MM.1S (cell line): Measurements from ENCODE around the gene DLGAP1.

Source experiments
- DNase-seq: peaks from one replicate; pipeline ENCODE4 v3.0.0-alpha.2; 2015
- H2AFZ ChIP-seq: fragments of 300-600 bp; sonication (generic); 2 replicates; pipeline ENCODE4 v1.6.0; 2016; ENCODE audit warnings: antibody characterized with exemption, low read length
- H3F3A ChIP-seq: fragments of 300-600 bp; sonication (generic); 2 replicates; pipeline ENCODE4 v1.6.1; 2016; ENCODE audit warnings: mild to moderate bottlenecking, antibody characterized with exemption, low read length, moderate library complexity, mixed read lengths; ENCODE audit not compliant: insufficient read depth
- H3K27ac ChIP-seq: fragments of 300-600 bp; sonication (generic); 2 replicates; pipeline ENCODE4 v1.5.1; 2016; ENCODE audit warnings: mild to moderate bottlenecking, low read length
- H3K27me3 ChIP-seq: fragments of 300-600 bp; sonication (generic); replicated peaks from 2 replicates; pipeline ENCODE4 v1.6.0; 2016; ENCODE audit warnings: low read length; ENCODE audit not compliant: insufficient read depth
- H3K36me3 ChIP-seq: fragments of 300-600 bp; sonication (generic); replicated peaks from 2 replicates; pipeline ENCODE4 v1.6.1; 2016; ENCODE audit warnings: mild to moderate bottlenecking, low read length, mixed read lengths; ENCODE audit not compliant: insufficient read depth
- H3K4me1 ChIP-seq: fragments of 300-600 bp; sonication (generic); 2 replicates; pipeline ENCODE4 v1.6.1; 2016; ENCODE audit warnings: low read length, mixed read lengths
- H3K4me2 ChIP-seq: fragments of 300-600 bp; sonication (generic); 2 replicates; pipeline ENCODE4 v1.6.0; 2016; ENCODE audit warnings: low read depth, low read length
- H3K4me3 ChIP-seq: fragments of 300-600 bp; sonication (generic); 2 replicates; pipeline ENCODE4 v1.5.1; 2016; ENCODE audit warnings: low read length, mixed read lengths
- H3K79me2 ChIP-seq: fragments of 300-600 bp; sonication (generic); 2 replicates; pipeline ENCODE4 v1.6.1; 2016; ENCODE audit warnings: mixed run types, low read length, mixed read lengths
- H3K9ac ChIP-seq: fragments of 300-600 bp; sonication (generic); 2 replicates; pipeline ENCODE4 v1.6.1; 2016; ENCODE audit warnings: low read length, mixed read lengths
- H3K9me2 ChIP-seq: fragments of 300-600 bp; sonication (generic); replicated peaks from 2 replicates; pipeline ENCODE4 v1.6.1; 2016; ENCODE audit warnings: mild to moderate bottlenecking, low read length, mixed read lengths; ENCODE audit not compliant: insufficient read depth
- H3K9me3 ChIP-seq: fragments of 300-600 bp; sonication (generic); replicated peaks from 2 replicates; pipeline ENCODE4 v1.6.1; 2016; ENCODE audit warnings: mild to moderate bottlenecking, low read length, mixed read lengths; ENCODE audit not compliant: insufficient read depth
- H4K20me1 ChIP-seq: fragments of 300-600 bp; sonication (generic); 2 replicates; pipeline ENCODE4 v1.6.1; 2016; ENCODE audit warnings: mild to moderate bottlenecking, low read length, moderate library complexity, mixed read lengths; ENCODE audit not compliant: insufficient read depth
- CTCF ChIP-seq: fragments of 300-600 bp; sonication (generic); IDR thresholded peaks from 2 replicates; pipeline ENCODE4 v1.5.1; 2016; ENCODE audit warnings: antibody characterized with exemption, low read length, mixed read lengths
- EZH2 ChIP-seq: fragments of 300-600 bp; sonication (generic); optimal IDR thresholded peaks from 2 replicates; pipeline ENCODE3; 2017; ENCODE audit warnings: low read depth, mild to moderate bottlenecking, antibody characterized with exemption, low read length, mixed read lengths
- EZH2phosphoT487 ChIP-seq: fragments of 300-600 bp; sonication (generic); IDR thresholded peaks from 2 replicates; pipeline ENCODE4 v1.6.1; 2018; ENCODE audit warnings: antibody characterized with exemption, low read length

Gene DLGAP1

DNA sequence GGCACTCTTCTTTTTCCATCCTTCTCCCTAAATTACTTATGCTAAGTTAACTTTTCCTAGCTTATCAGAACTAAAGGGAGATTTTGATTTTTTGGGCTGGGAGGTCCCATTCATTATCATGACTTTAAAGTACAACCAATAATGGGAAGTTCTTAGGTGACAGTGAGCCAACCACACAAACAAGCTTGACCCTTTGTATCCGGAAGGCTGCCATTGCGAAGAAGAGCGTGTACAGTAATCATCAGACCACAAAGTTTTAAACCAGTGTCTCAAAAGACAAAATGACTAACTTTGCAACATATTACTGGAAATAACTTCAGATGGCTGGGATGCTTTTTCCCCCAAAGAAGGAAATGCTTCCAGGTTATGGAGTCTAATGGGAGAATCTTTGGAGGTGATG, 707.0 kb downstream of the DLGAP1 start:
- Histone ChIP-seq H3K4me3 (no peak overlapping the region), H3K4me2 (no peak overlapping the region), H4K20me1 (no peaks in the 10 kb centered on the region), H3K4me1 (no peaks in the 10 kb centered on the region), H3K79me2 (no peaks in the 10 kb centered on the region), H3K9me2 (no peaks in the 10 kb centered on the region), H3K9ac (no peak overlapping the region), H3K27ac (no peak overlapping the region), H3K9me3 (no peaks in the 10 kb centered on the region), H3K36me3 (no peaks in the 10 kb centered on the region), H3K27me3 (no peaks in the 10 kb centered on the region), H2AFZ (no peak overlapping the region), H3F3A (no peaks in the 10 kb centered on the region)
- TF ChIP-seq CTCF: no peak
- no peak for TF ChIP-seq EZH2
- no peak for TF ChIP-seq EZH2phosphoT487
- no peak for DNase-seq

- Histone ChIP-seq H3K79me2 (no peaks in the 10 kb centered on the region), H2AFZ (no peak overlapping the region), H3K4me1 (no peaks in the 10 kb centered on the region), H3K27me3 (no peaks in the 10 kb centered on the region), H3K4me3 (no peak overlapping the region), H3K4me2 (no peak overlapping the region), H3K9ac (no peak overlapping the region), H3K36me3 (no peaks in the 10 kb centered on the region), H4K20me1 (no peaks in the 10 kb centered on the region), H3K9me2 (no peaks in the 10 kb centered on the region), H3K27ac (no peak overlapping the region), H3F3A (no peaks in the 10 kb centered on the region), H3K9me3 (no peaks in the 10 kb centered on the region)
- DNase-seq: no peak
- no peak for TF ChIP-seq EZH2phosphoT487
- TF ChIP-seq CTCF: no peak
- TF ChIP-seq EZH2: no peak
Observed at GRCh38 chr18:3747176-3747973, 707.7 kb downstream of the DLGAP1 start.

DNA sequence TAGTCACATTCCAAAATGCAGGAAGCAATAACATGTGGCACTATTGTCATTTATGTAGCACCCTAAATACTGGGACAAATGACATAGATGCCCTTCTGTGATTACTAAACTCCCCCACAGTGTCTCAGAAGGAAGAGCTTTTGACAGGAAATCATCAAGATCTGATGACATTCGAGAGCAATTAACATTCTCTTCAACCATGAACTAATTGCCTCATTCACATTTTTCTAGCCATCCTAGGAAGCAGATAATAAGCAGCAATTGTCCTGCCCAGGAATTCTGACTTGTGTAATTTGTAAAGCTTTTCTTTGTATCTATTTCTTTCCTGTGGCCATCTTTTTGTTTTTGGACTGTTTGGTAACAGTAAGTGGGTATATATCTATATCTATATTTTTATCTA, 712.6 kb downstream of the DLGAP1 start:
- TF ChIP-seq CTCF (no peak), EZH2 (no peak), EZH2phosphoT487 (no peak)
- H3K4me3 ChIP-seq: no peak overlapping the region
- H3K27me3 ChIP-seq: no peaks in the 10 kb centered on the region
- no peaks in the 10 kb centered on the region for H3K9me2 ChIP-seq
- no peaks in the 10 kb centered on the region for H3K36me3 ChIP-seq
- no peaks in the 10 kb centered on the region for H3K4me1 ChIP-seq
- no peaks in the 10 kb centered on the region for H4K20me1 ChIP-seq
- no peaks in the 10 kb centered on the region for H3F3A ChIP-seq
- no peak overlapping the region for H3K27ac ChIP-seq
- no peaks in the 10 kb centered on the region for H3K9me3 ChIP-seq
- no peak overlapping the region for H2AFZ ChIP-seq
- no peak overlapping the region for H3K9ac ChIP-seq
- H3K4me2 ChIP-seq: no peak overlapping the region
- H3K79me2 ChIP-seq: no peaks in the 10 kb centered on the region
- DNase-seq: no peak
